ENCODE results near the gene ARL11.

DNA sequence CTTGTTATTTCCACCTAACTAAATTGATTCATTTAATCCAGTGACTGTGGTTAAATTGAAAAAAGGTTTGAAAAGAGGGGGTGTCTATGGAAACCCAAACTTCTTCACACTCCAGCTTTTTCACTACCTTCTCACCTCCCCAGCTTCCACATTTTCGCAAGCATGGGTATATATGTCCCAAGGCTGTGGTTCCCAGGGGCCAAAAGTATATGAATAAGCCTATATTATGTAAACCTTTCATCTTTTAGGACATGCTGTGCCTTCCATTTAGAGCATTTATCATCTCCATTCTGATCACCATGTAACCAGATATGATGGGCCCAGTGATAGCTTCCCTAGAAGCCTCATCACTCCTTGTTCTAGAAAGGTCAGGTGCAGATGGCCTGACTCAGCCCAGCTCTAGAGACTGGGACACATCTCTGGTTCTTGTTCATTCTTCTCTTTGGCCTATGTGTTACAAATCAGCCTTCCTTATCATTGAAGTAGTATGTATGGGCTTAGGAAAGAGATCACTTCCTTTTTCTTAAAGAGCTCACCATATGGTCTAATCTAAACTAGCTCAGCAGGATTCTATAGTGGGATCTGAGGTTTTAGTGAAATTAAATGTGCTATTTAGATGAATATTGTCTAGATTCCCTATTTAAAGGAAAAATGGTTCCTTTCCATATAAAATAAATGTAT lies 19.5 kb upstream of the ARL11 start:
- TF ChIP-seq POLR2A (IDR thresholded peaks at IDR 0.05) (no peak), POLR2AphosphoS5 (IDR thresholded peaks at IDR 0.05) (no peak)
- TF ChIP-seq, protein P1, sequence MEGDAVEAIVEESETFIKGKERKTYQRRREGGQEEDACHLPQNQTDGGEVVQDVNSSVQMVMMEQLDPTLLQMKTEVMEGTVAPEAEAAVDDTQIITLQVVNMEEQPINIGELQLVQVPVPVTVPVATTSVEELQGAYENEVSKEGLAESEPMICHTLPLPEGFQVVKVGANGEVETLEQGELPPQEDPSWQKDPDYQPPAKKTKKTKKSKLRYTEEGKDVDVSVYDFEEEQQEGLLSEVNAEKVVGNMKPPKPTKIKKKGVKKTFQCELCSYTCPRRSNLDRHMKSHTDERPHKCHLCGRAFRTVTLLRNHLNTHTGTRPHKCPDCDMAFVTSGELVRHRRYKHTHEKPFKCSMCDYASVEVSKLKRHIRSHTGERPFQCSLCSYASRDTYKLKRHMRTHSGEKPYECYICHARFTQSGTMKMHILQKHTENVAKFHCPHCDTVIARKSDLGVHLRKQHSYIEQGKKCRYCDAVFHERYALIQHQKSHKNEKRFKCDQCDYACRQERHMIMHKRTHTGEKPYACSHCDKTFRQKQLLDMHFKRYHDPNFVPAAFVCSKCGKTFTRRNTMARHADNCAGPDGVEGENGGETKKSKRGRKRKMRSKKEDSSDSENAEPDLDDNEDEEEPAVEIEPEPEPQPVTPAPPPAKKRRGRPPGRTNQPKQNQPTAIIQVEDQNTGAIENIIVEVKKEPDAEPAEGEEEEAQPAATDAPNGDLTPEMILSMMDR (IDR thresholded peaks at IDR 0.05) = no peak
